Esophagus squamous epithelium (tissue), 5 donors: ENCODE measurements around the gene FXYD5. TPM values are rescaled to one million over a fixed set of nuclear protein-coding genes. Genes with fewer than 3 reads are reported as not detected.
A peak's percentile ranks its signal among the peaks of the same experiment; 100 is the strongest.

Source experiments
- DNase-seq: peaks from one replicate; lab custom pipeline; 2025; lab: John Stamatoyannopoulos, UW
- H3K27ac ChIP-seq, 4 donors: fragments of 200-600 bp; sonication (generic); one replicate each; pipeline ENCODE4 v1.5.1; 2016 to 2019; ENCODE audit warnings: mild to moderate bottlenecking in 1 of 4
- H3K27me3 ChIP-seq, 4 donors: fragments of 200-600 bp; sonication (generic); 1 replicate in 3 of 4; 2 replicates in 1 of 4; pipeline versions ENCODE4 v1.5.1 to v1.6.0; 2017 to 2021; ENCODE audit warnings: antibody characterized with exemption in 1 of 4
- H3K36me3 ChIP-seq, 3 donors: fragments of 200-600 bp; sonication (generic); one replicate each; pipeline ENCODE4 v1.5.1; 2016 to 2019
- H3K4me1 ChIP-seq, 3 donors: fragments of 200-600 bp; sonication (generic); one replicate each; pipeline ENCODE4 v1.5.1; 2017 to 2019
- H3K4me3 ChIP-seq, 4 donors: fragments of 200-600 bp; sonication (generic); 1 replicate in 3 of 4; 2 replicates in 1 of 4; pipeline ENCODE4 v1.5.1; 2016 to 2019; ENCODE audit warnings: mild to moderate bottlenecking in 2 of 4, moderate library complexity in 1 of 4
- H3K9me3 ChIP-seq, 3 donors: fragments of 200-600 bp; sonication (generic); one replicate each; pipeline ENCODE4 v1.5.1; 2016 to 2019
- POLR2A ChIP-seq, 4 donors: fragments of 450-650 bp; IDR thresholded peaks; one replicate each; pipeline ENCODE4 v1.6.1; 2017; ENCODE audit warnings: antibody characterized with exemption in 4 of 4, mild to moderate bottlenecking in 4 of 4, moderate library complexity in 3 of 4
- WGBS, 2 donors: methylation state at CpG; one replicate each; pipeline ENCODE4 v1.1.5; 2018; 5-methylcytosine and 5-hydroxymethylcytosine counted together
- intact Hi-C: fragments of 100-400 bp; cut with DNase I; formaldehyde crosslinking; loops from one replicate; pipeline ENCODE4 v1.15.0; 2022
- total RNA-seq, 4 donors: library from RNA; depleted of rRNA; stranded (reverse); fragments of >200 nt; gene quantifications; one replicate each; pipeline ENCODE4 v1.1.0, GENCODE V29; 2016
- TF ChIP-seq, protein P1 (sequence below), 6 experiments: fragments of 450-650 bp in 4 of 6; fragments of 200-600 bp in 2 of 6; sonication (generic) in 2 of 6; IDR thresholded peaks; one replicate each; pipeline ENCODE4 v1.5.1; 2016 to 2019; ENCODE audit warnings: antibody characterized with exemption in 6 of 6, mild to moderate bottlenecking in 4 of 6, moderate library complexity in 4 of 6
- donor health status: DM: yes; HTN: yes; CAD: no.

Gene FXYD5
- total RNA-seq, 4 donors from 2014 or later, result 39.3 to 146 (median 45.7) TPM

DNA sequence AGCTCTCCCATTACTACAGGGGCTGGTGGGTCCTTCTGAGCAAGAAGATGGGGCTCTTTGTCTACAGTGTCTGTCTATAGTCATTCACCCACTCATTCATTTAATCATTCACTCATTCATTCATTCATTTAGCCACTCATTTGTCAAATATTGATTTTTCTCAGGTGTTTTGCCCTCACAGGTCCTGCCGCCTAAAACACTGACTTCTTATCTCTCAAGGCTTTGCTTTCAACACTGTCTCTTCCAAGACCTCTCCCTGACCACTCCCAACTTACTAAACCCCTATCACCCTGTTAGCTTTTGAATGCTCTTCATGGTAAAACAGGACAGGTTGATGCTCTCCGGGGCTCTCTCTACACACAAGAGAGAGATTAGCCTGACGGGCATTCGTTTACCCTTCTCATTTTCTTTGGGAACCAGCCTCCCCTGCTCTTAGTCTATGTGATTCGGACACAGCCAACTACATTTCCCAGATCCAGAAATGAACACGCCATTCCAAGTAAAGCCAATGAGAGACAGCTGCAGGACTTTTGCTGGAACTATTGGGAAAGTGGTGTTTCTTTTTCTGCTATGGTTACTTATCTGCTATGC is 51.3 kb downstream of the FXYD5 start:
- 44 to 71% methylated on average over 6 of the region's 6 CpGs for WGBS, 2 donors
- peaks cover 0 to 4% (median 2%) of the 10 kb centered on the region in 3 donors for H3K4me1 ChIP-seq
- DNase-seq, result no peak
- no peaks in the 10 kb centered on the region for H3K36me3 ChIP-seq
- no peak for TF ChIP-seq POLR2A (IDR thresholded peaks at IDR 0.05)
- TF ChIP-seq, protein P1, sequence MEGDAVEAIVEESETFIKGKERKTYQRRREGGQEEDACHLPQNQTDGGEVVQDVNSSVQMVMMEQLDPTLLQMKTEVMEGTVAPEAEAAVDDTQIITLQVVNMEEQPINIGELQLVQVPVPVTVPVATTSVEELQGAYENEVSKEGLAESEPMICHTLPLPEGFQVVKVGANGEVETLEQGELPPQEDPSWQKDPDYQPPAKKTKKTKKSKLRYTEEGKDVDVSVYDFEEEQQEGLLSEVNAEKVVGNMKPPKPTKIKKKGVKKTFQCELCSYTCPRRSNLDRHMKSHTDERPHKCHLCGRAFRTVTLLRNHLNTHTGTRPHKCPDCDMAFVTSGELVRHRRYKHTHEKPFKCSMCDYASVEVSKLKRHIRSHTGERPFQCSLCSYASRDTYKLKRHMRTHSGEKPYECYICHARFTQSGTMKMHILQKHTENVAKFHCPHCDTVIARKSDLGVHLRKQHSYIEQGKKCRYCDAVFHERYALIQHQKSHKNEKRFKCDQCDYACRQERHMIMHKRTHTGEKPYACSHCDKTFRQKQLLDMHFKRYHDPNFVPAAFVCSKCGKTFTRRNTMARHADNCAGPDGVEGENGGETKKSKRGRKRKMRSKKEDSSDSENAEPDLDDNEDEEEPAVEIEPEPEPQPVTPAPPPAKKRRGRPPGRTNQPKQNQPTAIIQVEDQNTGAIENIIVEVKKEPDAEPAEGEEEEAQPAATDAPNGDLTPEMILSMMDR (IDR thresholded peaks at IDR 0.05), result no peak
- intact Hi-C loops, result no loop called here
- no peak overlapping the region for H3K4me3 ChIP-seq
- H3K9me3 ChIP-seq, result no peaks in the 10 kb centered on the region
- peak overlapping the region in 2 of 4 donors; percentile 50 to 71 for H3K27ac ChIP-seq
- peaks cover 0 to 7% (median 0%) of the 10 kb centered on the region in 4 donors for H3K27me3 ChIP-seq

DNA sequence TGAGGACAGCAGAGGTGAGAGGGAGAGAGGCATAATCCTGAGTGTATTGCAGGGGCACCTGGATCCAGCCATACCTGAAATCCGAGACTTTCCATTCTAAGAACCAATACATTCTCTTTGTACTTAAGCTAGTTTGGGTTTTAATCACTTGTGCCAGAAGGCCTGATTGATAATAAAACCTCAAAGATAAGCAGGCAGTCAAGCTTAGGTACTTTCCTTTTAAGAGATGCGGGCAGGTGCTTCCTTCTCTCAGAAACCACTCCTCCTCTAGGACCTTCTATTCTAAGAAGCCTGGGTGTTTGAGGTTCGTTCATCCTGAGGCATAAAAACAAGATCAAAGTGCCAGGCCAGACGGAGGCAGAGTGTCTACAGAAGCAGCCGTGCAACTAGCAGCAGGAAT is 51.8 kb downstream of the FXYD5 start:
- Histone ChIP-seq H3K27ac (peak overlapping the region in 2 of 4 donors; percentile 50 to 71), H3K36me3 (no peaks in the 10 kb centered on the region), H3K27me3 (peaks cover 0 to 7% (median 0%) of the 10 kb centered on the region in 4 donors), H3K4me3 (no peak overlapping the region), H3K9me3 (no peaks in the 10 kb centered on the region), H3K4me1 (peaks cover 0 to 7% (median 4%) of the 10 kb centered on the region in 3 donors)
- TF ChIP-seq, protein P1 (IDR thresholded peaks at IDR 0.05), result no peak
- TF ChIP-seq POLR2A (IDR thresholded peaks at IDR 0.05), result peak in 1 of 4 donors; percentile 50
- DNase-seq, result no peak
- WGBS, 2 donors, result 43 to 45% methylated on average over 5 of the region's 5 CpGs
- intact Hi-C loops, result no loop called here

DNA sequence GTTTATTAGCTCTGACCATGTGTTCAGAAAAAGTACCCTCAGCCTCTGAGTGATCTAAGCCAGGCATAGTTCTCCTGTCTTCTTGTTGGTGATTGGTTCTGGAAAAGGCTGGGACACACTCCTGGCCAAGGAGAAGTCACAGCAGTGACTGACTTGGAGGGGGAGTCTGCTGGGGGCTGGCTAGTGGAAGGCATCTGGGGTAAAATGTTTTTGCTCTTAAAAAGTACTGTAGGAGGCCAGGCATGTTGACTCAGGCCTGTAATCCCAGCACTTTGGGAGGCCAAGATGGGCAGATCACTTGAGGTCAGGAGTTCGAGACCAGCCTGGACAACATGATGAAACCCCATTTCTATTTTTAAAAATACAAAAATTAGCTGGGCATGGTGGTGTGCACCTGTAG is 52.3 kb downstream of the FXYD5 start:
- 85 to 100% methylated on average over 1 of the region's 1 CpG for WGBS, 2 donors
- intact Hi-C loops, result no loop called here
- Histone ChIP-seq H3K27ac (peak overlapping the region in 2 of 4 donors; percentile 50 to 71), H3K4me1 (peaks cover 0 to 11% (median 4%) of the 10 kb centered on the region in 3 donors), H3K36me3 (no peaks in the 10 kb centered on the region), H3K27me3 (peaks cover 0 to 7% (median 0%) of the 10 kb centered on the region in 4 donors), H3K4me3 (no peak overlapping the region), H3K9me3 (no peaks in the 10 kb centered on the region)
- TF ChIP-seq POLR2A (IDR thresholded peaks at IDR 0.05), result no peak
- TF ChIP-seq, protein P1 (IDR thresholded peaks at IDR 0.05), result no peak
- no peak for DNase-seq

- H3K4me3 ChIP-seq, result no peak overlapping the region
- peaks cover 0 to 7% (median 0%) of the 10 kb centered on the region in 4 donors for H3K27me3 ChIP-seq
- H3K36me3 ChIP-seq, result no peaks in the 10 kb centered on the region
- no peak for DNase-seq
- intact Hi-C loops, result no loop called here
- WGBS, 2 donors, result 69 to 79% methylated on average over 8 of the region's 8 CpGs
- H3K4me1 ChIP-seq, result peaks cover 4 to 15% (median 4%) of the 10 kb centered on the region in 3 donors
- TF ChIP-seq, protein P1 (IDR thresholded peaks at IDR 0.05), result no peak
- no peak for TF ChIP-seq POLR2A (IDR thresholded peaks at IDR 0.05)
- no peaks in the 10 kb centered on the region for H3K9me3 ChIP-seq
- peak overlapping the region in 1 of 4 donors; percentile 14 for H3K27ac ChIP-seq
Measured at GRCh38 chr19:35207391-35207871, 52.9 kb downstream of the FXYD5 start.

- WGBS, 2 donors, result 78 to 79% methylated on average over 8 of the region's 8 CpGs
- no peak overlapping the region for H3K27ac ChIP-seq
- H3K36me3 ChIP-seq, result no peaks in the 10 kb centered on the region
- DNase-seq, result no peak
- H3K4me3 ChIP-seq, result no peak overlapping the region
- TF ChIP-seq, protein P1 (IDR thresholded peaks at IDR 0.05), result no peak
- TF ChIP-seq POLR2A (IDR thresholded peaks at IDR 0.05), result no peak
- intact Hi-C loops, result no loop called here
- peaks cover 0 to 7% (median 0%) of the 10 kb centered on the region in 4 donors for H3K27me3 ChIP-seq
- H3K4me1 ChIP-seq, result peaks cover 4 to 22% (median 8%) of the 10 kb centered on the region in 3 donors
- no peaks in the 10 kb centered on the region for H3K9me3 ChIP-seq
Measured at GRCh38 chr19:35208121-35208520, 53.6 kb downstream of the FXYD5 start.
